LoVo (cell line): Measurements from ENCODE around the gene ANXA6.
"Not testable (repeated sequence)": the region's sequence is repeated elsewhere in the genome, so short reads cannot be mapped to it uniquely, and the experiment has no call there.

ENCODE experiments used
- DNase-seq: peaks from one replicate; pipeline ENCODE4 v3.0.0-alpha.2; 2016; ENCODE audit warnings: low spot score

ANXA6 gene

GRCh38 chr5:151157426-151158286 lies at the start of gene ANXA6:
Gene ANXA6, minus strand, starts transcription at chr5:151157779. Its CDS starts 9,878 bp downstream, at chr5:151147901.
- DNase-seq = peak; percentile 81

DNA sequence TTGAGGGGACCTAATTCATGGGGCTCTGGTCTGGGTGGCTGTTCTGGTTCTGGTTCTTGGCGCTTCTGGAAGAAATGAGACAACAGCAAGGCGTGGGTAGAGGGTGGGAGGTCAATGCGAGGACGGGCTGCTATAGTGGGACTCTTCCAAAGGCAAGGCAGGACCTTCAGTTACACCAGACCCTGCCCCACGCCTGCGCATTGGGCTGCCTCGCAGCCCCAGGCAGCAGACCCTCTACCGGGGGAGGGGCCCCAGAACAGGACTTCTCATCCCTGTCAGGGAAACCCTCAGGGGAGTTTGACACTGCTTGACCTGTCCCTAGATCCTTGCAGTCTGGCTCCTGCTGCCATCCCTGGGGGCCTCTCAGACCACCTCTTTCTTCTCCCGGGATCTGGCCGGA lies 47.8 kb upstream of the ANXA6 start:
- no peak for DNase-seq

DNA sequence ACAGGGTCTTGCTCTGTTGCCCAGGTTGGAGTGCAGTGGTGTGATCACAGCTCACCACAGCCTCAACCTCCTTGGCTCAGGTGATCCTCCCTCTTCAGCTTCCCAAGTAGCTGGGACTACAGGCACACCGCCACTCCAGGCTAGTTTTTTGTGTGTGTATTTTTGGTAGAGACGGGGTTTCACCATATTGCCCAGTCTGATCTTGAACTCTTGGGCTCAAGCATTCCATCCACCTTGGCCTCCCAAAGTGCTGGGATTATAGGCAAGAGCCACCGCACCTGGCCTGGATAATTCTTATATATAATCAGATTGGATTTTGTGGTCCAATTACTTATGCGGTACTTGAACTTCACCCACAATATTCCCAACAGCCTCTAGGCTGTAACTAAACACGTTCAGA lies 46.5 kb upstream of the ANXA6 start:
- DNase-seq = no peak

- DNase-seq = peak; percentile 85
These were observed 45.0 kb upstream of the ANXA6 start for GRCh38 chr5:151202381-151203139.

DNA sequence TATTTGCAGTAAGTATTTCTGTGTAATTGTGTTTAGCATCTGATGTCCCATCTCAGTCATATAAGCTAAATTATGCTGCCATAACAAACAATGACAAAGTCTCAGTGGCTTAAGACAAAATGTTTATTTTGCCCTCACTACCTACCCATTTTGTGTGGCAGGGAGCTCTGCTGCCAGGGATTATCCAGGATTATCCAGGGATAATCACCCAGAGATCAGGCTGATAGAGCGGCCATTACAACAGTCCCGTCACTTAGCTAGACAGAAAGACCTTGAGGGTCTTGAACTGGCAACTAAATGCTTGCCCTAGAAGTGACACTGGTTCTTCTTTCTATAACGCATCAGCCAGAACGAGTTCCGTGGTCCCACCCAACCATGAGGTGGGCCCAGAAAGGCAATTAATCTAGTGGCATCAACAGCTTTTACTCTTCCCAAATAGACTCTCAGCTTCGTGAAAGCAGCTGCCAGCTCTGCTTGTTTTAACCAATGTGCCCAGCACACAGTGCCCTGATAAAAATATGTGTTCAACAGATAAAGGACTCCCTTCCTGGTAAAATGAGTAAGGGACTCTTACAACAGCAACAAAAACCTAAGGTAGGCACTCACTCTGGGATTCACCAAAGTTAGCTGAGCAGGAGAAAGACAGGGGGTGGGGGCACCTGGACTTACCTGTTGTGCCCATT lies 43.5 kb upstream of the ANXA6 start:
- DNase-seq = no peak

DNA sequence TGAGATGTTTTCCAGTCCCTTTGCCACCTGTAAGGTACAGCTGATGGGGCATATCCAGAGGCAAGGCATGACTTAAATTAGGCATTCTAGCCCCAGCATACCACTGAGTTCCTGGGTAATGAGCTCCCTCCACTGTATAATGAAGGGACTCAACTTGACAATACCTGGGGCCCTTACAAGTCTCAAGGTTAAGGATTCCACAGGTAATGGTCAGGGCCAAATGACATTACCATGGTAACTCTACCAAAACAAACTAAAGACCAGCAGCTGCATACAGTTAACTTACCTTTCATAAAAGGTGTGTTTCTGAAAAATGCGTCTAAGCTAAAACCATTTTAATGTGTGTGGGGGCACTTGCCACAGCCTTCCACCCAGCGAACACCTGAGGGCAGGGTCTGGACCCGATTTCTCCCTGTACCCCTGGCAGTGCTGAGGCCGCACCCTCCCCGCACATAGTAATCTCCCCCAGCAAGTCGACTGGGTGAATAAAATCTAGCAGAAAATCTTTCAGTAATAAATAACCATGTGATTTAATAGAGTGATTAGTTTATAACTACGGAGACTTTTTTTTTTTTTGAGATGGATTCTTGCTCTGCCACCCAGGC lies 42.1 kb upstream of the ANXA6 start:
- no peak for DNase-seq

- DNase-seq = no peak
These were observed 41.3 kb upstream of the ANXA6 start for GRCh38 chr5:151198861-151199260.

DNA sequence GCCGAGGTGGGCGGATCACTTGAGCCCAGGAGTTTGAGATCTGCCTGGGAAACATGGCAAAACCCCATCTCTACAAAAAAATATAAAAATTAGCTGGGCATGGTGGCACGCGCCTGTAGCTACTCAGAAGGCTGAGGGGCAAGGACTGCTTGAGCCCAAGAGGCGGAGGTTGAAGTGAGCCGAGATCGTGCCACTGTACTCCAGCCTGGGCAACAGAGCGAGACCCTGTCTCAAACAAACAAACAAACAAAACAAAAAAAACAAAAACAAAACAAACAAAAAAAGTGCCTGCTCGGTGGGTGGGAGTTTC lies 39.7 kb upstream of the ANXA6 start:
- DNase-seq = not testable (repeated sequence)

DNA sequence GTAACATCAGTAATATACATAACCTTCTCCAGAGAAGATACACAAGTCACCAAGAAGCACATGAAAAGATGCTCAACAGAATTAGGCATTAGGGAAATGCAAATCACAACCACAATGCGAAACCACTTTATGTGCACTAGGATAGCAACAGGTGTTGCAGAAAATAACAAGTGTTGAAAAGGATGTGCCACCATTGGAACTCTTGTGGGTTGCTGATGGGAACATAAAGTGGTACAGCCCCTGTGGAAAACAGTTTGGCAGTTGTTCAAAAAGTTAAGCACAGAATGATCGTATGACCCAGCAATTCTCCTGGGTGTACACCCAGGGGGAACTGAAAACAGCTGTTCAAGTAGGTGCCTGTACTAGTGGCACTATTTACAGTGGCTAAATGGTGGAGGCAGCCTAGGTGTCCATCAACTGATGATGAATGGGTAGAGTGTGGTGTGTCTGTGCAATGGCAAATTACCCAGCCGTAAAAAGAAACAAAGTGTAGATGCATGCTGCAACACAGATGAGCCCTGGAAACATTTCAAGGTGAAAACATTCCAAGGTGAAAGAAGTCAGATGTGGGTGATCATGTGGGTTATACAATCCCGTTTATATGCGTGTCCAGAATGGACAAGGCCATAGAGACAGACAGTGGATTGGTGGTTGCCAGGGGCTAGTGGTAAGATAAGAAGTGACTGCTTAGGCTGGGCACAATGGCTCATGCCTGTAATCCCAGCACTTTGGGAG lies 39.1 kb upstream of the ANXA6 start:
- DNase-seq = no peak

GRCh38 chr5:151195622-151196021 lies 38.0 kb upstream of the ANXA6 start:
- no peak for DNase-seq

DNA sequence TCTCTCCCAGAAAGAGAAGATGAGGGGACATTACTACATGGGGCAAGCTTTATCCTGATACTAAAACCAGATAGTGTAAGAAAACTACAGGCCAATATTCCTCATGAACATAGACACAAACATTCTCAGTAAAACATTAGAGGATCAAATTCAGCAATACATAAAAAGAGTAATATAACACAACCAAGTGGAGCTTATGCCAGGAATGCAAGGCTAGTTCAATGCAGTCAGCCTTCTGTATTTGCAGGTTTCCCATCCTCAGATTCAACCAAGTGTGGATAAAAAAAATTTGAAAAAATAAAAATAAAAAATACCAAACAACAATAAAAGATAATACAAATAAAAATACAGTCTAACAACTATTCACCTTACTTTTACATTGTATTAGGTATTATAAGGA lies 35.0 kb upstream of the ANXA6 start:
- no peak for DNase-seq

DNA sequence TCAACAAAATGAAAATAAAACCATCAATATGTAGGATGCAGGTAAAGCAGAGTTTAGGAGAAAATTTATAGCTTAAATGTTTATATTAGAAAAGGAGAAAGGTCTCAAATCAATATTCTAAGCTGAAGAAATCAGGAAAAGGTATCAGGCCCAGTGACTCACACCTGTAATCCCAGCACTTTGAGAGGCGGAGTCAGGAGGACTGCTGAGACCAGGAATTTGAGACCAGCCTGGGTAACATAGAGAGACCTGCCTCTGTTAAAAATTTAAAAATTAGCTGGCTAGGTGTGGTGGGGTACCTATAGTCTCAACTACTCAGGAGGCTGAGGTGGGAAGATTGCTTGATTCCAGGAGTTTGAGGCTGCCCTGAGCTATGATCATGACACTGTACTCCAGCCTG lies 34.1 kb upstream of the ANXA6 start:
- no peak for DNase-seq

DNA sequence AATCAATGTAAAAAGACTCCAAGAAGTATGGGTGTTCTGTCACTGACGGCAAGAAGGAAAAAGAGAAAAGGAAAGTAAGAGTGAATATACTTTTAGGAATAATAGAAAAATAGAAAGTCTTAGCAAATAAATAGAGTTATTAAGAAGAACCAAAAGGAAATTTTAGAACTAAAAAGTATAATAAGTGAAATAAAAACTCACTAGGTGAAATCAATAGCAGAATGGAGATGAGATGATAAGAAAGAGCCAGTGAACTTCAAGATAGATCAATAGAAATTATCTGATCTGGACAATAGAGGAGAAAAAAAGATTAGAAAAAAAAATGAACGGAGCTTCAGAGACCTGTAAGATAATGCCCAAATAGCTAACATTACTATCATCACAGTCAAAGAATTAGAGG lies 31.6 kb upstream of the ANXA6 start:
- DNase-seq = no peak

GRCh38 chr5:151186538-151186937 lies 29.0 kb upstream of the ANXA6 start:
- DNase-seq = no peak

DNA sequence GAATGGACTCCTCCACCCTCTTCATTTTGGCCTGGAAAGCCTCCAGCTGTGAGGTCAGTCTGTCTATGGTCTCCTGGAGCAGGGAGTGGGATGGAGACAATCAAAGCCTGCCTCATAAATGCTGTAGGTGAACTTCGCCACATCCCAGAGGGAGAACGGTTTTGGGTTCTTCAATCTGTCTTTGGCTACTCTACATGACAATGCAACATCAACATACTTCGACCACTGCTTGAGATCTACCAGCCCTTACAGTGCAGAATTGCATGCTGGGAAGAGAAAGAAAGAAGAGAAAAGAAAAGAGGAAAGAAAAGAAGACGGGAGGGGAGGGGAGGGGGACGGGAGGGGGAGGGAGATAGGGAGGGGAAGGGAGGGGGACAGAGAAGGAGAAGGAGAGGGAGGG lies 28.5 kb upstream of the ANXA6 start:
- no peak for DNase-seq

DNA sequence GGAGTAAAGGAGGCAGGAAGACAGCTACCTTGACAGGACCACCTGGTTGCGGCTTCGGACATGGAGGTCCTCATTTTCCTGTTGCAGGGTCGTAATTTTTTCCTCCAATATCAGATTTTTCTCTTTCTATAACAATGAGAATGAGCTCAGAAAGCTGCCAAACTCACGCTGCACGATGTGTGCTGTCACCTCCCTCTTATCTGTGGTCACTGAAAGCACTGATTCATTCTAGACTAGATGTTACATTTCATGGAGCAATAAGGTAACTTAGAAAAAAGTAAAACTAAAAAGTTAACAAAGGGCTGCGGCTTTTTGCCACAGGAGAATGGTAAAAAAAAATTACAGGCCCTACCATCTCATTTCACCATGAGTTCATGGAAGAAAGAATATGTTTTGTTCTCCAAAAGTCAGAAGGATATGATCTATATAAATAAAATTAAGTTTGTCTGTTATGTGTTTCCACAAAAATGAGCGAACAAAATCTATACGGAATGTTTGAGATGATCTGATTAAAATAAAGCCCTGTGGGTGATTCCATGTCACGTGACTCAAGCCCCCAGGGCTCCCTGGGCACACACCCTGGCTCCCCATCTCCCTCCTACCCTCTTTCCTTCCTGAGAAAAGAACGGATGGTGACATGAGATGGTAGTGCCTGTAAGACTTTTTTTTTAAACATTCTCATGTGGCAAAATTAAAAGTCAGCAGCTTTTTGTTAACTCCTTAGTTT lies 26.9 kb upstream of the ANXA6 start:
- no peak for DNase-seq

DNA sequence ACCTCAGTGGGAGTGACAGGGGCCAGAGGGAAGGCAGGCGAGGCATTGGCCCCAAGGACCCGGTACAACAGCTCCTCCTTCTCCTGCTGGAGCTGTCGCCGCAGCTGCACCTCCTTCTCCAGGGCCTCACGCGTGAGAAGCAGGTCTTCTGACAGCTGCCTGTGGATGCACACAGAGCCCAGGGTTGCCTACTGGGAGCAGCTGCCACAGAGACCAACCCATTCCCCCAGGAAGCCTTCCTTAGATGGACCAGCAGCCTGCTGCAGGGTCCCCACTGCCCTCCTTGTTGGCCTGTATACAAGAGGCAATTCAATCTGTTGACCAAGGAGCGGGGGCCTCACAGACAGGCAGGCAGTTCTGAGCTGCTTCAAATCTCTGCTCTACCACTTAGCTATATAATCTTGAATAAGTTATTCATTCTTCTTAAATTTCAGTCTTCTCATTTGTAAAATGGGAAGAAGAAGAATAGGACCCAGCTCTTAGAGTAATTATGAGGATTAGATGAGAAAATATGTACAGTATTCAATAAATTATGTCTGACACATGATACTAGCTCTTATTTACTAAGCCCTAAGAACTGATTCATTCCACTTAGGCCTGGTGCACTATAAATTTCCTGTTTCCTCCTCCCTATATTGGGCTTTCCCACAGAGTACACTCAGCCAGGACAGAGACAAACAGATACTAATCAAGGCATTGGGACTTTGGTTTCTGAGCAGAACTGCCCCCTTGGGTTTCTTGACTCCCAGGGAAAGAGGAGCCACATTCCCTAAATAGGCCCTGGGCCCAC lies 26.1 kb upstream of the ANXA6 start:
- no peak for DNase-seq

DNA sequence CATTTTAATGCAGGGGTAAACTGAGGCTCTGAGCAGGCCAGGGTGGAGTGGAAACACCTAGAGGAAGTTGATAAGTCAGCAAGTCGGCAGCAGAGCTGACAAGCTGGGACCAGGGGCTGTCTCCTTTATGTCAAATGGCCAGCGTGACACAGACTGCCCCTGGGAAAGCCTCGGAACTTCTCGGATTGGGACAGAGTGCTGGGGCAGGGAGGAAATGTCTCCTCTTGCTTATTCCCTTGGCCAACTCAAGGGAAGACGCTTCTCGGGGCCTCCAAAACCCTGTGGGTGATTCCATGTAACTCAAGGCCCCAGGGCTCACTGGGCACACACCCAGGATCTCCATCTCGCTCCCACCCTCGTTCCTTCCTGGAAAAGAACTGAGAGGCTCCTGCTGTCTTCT lies 25.4 kb upstream of the ANXA6 start:
- no peak for DNase-seq

GRCh38 chr5:151182524-151182900 lies 24.9 kb upstream of the ANXA6 start:
- DNase-seq = no peak

DNA sequence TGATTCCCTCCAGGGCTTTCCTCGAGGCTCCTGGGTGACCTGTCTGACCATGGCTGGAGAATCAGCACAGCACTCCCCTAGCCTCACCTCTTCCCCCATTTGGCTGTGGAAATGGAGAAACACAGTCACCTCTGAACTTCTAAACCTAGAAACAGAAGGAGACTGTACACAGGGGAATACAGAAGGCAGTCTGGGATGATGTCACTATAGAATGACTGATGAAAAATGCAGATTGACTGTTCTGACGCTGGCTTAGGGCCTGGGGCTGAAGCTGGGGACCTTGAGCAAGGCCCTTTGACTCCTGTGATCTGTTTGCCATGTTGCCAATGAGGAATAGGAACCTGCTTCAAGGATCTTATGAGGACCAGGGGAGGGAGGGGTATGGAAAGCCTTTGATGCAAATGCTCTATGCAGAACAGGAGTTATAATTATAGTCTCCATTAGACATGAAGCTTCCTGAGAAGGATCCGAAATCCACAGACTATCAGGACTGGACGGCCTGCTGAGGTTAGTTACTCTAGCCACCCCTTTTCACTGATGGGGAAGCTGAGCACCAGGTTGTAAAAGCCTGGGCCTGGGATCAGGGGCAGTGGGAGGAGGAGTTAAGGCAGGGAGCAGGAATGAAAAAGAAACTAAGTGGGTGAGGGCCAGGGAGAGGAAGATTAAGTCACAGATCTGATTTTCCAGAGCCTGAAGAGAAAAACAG lies 24.4 kb upstream of the ANXA6 start:
- no peak for DNase-seq
